Caco-2 (cell line): Measurements from ENCODE around the gene PIK3C2A. TPM values are rescaled to one million over a fixed set of nuclear protein-coding genes. Genes with fewer than 3 reads are reported as not detected.

ENCODE experiments used
- BruUV-seq: library from RNA; stranded (reverse); fragments of 400-500 nt; replicated peaks from 2 replicates; lab custom pipeline; 2021; lab: Mats Ljungman, UMichigan
- CTCF ChIA-PET: fragments of 300-600 bp; sonication (Branson Sonifier 250); formaldehyde crosslinking; loops from one replicate; lab custom pipeline; 2022; ENCODE audit warnings: antibody characterized with exemption; lab: Charles Lee
- POLR2A ChIA-PET: fragments of 300-600 bp; sonication (Branson Sonifier 250); formaldehyde crosslinking; loops from one replicate; lab custom pipeline; 2022; ENCODE audit warnings: antibody characterized with exemption; lab: Charles Lee
- DNase-seq, 2 experiments: peaks; one replicate each; pipeline versions ENCODE4 v3.0.0 to v3.0.0-alpha.2; 2020 to 2022
- H3K27me3 ChIP-seq: replicated peaks from 2 replicates; pipeline ENCODE4 v1.6.0; 2011; ENCODE audit warnings: low read length; ENCODE audit not compliant: control insufficient read depth, insufficient read depth
- H3K36me3 ChIP-seq: 2 replicates; pipeline ENCODE4 v1.5.1; 2011; ENCODE audit warnings: low read length; ENCODE audit not compliant: control insufficient read depth, insufficient read depth
- H3K4me1 ChIP-seq: fragments of 250-450 bp; sonication (Bioruptor Pico); 2 replicates; pipeline ENCODE4 v1.5.1; 2020; ENCODE audit warnings: mild to moderate bottlenecking
- H3K4me3 ChIP-seq: 2 replicates; pipeline ENCODE4 v1.5.1; 2011; ENCODE audit warnings: low read depth, mild to moderate bottlenecking, control low read depth, low read length
- H3K9me3 ChIP-seq: fragments of 250-450 bp; sonication (Bioruptor Pico); 2 replicates; pipeline ENCODE4 v1.5.1; 2020; ENCODE audit warnings: mild to moderate bottlenecking, moderate library complexity
- H3K27ac Mint-ChIP-seq: one replicate; pipeline ENCODE4 v1.8.0; 2022; ENCODE audit warnings: mixed read lengths; ENCODE audit not compliant: unreplicated experiment
- H3K27me3 Mint-ChIP-seq: one replicate; pipeline ENCODE4 v1.8.0; 2022; ENCODE audit warnings: mixed read lengths; ENCODE audit not compliant: insufficient read depth, unreplicated experiment
- H3K36me3 Mint-ChIP-seq: one replicate; pipeline ENCODE4 v1.8.0; 2022; ENCODE audit warnings: mild to moderate bottlenecking, mixed read lengths; ENCODE audit not compliant: insufficient read depth, unreplicated experiment
- H3K4me1 Mint-ChIP-seq: one replicate; pipeline ENCODE4 v1.8.0; 2022; ENCODE audit warnings: low read depth, mixed read lengths; ENCODE audit not compliant: unreplicated experiment
- H3K4me3 Mint-ChIP-seq: one replicate; pipeline ENCODE4 v1.8.0; 2022; ENCODE audit warnings: mild to moderate bottlenecking, moderate library complexity, mixed read lengths; ENCODE audit not compliant: unreplicated experiment
- H3K9me3 Mint-ChIP-seq: one replicate; pipeline ENCODE4 v1.8.0; 2022; ENCODE audit warnings: mixed read lengths; ENCODE audit not compliant: unreplicated experiment
- intact Hi-C: fragments of 100-400 bp; cut with micrococcal nuclease; formaldehyde crosslinking; loops from one replicate; pipeline ENCODE4 v1.10.0; 2022; ENCODE audit not compliant: unreplicated experiment
- total RNA-seq: library from RNA; stranded (reverse); gene quantifications from 2 replicates; pipeline ENCODE4 v1.2.3, GENCODE V29; 2022
- TF ChIP-seq, protein P1 (sequence below), 2 experiments: fragments of 200-600 bp in 1 of 2; IDR thresholded peaks; 1 replicate in 1 of 2; 2 replicates in 1 of 2; pipeline versions ENCODE4 v1.5.1 to v1.8.0; 2011 to 2022; ENCODE audit warnings: antibody characterized with exemption in 1 of 2, control low read depth in 1 of 2, inconsistent platforms in 1 of 2, low read depth in 1 of 2, low read length in 1 of 2, mild to moderate bottlenecking in 1 of 2, moderate library complexity in 1 of 2; ENCODE audit not compliant: insufficient read depth in 1 of 2, severe bottlenecking in 1 of 2, unreplicated experiment in 1 of 2

PIK3C2A gene
- total RNA-seq, 1 experiment from 2014 or later: 138 TPM

DNA sequence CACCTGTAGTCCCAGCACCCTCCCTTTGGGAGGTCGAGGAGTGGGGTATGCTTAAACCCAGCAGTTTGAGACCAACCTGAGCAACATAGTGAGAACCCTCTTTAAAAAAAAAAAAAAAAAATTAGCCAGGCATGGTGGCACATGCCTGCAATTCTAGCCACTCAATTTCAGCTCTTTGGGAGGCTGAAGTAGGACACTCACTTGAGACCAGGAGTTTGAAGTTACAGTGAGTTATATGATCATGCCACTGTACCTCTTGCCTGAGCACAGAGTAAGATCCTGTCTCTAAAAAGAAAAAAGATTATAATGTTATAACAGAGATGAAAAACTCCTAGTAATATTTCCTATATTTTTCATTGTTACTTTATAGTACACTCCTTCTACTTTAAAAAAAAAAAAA, 23.9 kb downstream of the PIK3C2A start:
- H3K4me1 ChIP-seq: 0 out of 2 replicates have a peak, but pooled peaks cover 3% of the 10 kb centered on the region
- H3K4me3 Mint-ChIP-seq: no peak overlapping the region
- H3K9me3 ChIP-seq: no peaks in the 10 kb centered on the region
- peaks cover 7% of the 10 kb centered on the region for H3K4me1 Mint-ChIP-seq
- H3K36me3 ChIP-seq: 0 out of 2 replicates have a peak, but pooled peaks cover 1% of the 10 kb centered on the region
- H3K4me3 ChIP-seq: no peak overlapping the region
- ChIA-PET POLR2A (no interaction called here), CTCF (no interaction called here)
- H3K36me3 Mint-ChIP-seq: peaks cover 42% of the 10 kb centered on the region
- H3K27me3 ChIP-seq: no peaks in the 10 kb centered on the region
- H3K27me3 Mint-ChIP-seq: no peaks in the 10 kb centered on the region
- H3K27ac Mint-ChIP-seq: no peak overlapping the region
- TF ChIP-seq, protein P1, sequence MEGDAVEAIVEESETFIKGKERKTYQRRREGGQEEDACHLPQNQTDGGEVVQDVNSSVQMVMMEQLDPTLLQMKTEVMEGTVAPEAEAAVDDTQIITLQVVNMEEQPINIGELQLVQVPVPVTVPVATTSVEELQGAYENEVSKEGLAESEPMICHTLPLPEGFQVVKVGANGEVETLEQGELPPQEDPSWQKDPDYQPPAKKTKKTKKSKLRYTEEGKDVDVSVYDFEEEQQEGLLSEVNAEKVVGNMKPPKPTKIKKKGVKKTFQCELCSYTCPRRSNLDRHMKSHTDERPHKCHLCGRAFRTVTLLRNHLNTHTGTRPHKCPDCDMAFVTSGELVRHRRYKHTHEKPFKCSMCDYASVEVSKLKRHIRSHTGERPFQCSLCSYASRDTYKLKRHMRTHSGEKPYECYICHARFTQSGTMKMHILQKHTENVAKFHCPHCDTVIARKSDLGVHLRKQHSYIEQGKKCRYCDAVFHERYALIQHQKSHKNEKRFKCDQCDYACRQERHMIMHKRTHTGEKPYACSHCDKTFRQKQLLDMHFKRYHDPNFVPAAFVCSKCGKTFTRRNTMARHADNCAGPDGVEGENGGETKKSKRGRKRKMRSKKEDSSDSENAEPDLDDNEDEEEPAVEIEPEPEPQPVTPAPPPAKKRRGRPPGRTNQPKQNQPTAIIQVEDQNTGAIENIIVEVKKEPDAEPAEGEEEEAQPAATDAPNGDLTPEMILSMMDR (IDR thresholded peaks at IDR 0.05; ENCODE audit: insufficient read depth in 1 of 2, low read depth in 1 of 2, low read length in 1 of 2, severe bottlenecking in 1 of 2, unreplicated experiment in 1 of 2): no peak
- H3K9me3 Mint-ChIP-seq: no peaks in the 10 kb centered on the region
- BruUV-seq: no TSS peak
- no peak for DNase-seq
- intact Hi-C loops: no loop called here

DNA sequence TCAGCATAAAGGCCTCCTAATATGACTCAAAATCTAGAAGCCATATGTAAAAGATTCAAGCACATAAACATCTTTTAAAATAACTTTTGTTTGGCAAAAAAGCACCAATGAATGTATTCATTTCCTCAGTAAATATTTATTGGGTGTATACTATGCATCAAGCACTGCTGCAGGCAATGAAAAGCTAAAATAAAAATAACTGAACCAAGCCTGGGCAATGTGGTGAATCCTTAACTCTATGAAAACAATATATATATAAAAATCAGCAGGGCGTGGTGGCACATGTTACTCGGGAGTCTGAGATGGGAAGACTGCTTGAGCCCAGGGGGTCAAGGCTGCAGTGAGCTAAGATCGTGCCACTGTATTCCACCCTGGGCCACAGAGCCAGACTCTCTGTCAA, 27.8 kb downstream of the PIK3C2A start:
- Mint-ChIP-seq H3K36me3 (peaks cover 47% of the 10 kb centered on the region), H3K4me1 (no peaks in the 10 kb centered on the region), H3K9me3 (no peaks in the 10 kb centered on the region), H3K27me3 (no peaks in the 10 kb centered on the region), H3K27ac (no peak overlapping the region), H3K4me3 (no peak overlapping the region)
- no peaks in the 10 kb centered on the region for H3K9me3 ChIP-seq
- no TSS peak for BruUV-seq
- TF ChIP-seq, protein P1 (IDR thresholded peaks at IDR 0.05; ENCODE audit: insufficient read depth in 1 of 2, low read depth in 1 of 2, low read length in 1 of 2, severe bottlenecking in 1 of 2, unreplicated experiment in 1 of 2): no peak
- H3K4me3 ChIP-seq: no peak overlapping the region
- CTCF ChIA-PET: no interaction called here
- POLR2A ChIA-PET: interaction anchor here (0.5 kb wide), 1 partner anchor 101 kb away, joined by 3 read pairs; no protein-coding TSS in a partner anchor
- intact Hi-C loops: no loop called here
- DNase-seq: no peak
- H3K4me1 ChIP-seq: no peaks in the 10 kb centered on the region
- no peaks in the 10 kb centered on the region for H3K27me3 ChIP-seq
- H3K36me3 ChIP-seq: 0 out of 2 replicates have a peak, but pooled peaks cover 1% of the 10 kb centered on the region

DNA sequence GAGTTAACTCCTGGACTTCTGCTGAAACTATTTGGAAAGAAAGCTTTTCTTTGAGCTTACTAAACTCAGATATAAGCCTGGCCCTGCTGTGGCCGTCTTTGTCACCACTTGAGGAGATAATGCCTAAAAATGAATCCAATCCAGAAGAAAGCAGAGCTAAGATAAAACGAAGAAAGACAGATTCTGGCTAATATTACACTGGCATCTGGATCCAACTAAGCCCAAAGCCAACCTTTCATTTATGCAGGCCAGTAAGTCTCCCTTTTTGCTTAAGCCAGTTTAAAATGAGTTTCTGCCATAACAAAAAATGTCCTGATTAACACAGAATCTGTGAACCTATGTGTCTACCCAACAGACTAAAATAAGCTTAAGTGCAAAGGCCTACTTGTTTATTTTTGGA, 34.5 kb downstream of the PIK3C2A start:
- CTCF ChIA-PET: no interaction called here

More for the DNA sequence above, 34.5 kb downstream of the PIK3C2A start:
- no peak for DNase-seq
- H3K36me3 Mint-ChIP-seq: peaks cover 39% of the 10 kb centered on the region
- no peaks in the 10 kb centered on the region for H3K27me3 ChIP-seq
- no peak overlapping the region for H3K4me3 Mint-ChIP-seq
- H3K9me3 ChIP-seq: no peaks in the 10 kb centered on the region
- H3K27ac Mint-ChIP-seq: peak overlapping the region; percentile 56
- no TSS peak for BruUV-seq
- H3K27me3 Mint-ChIP-seq: no peaks in the 10 kb centered on the region
- H3K4me1 Mint-ChIP-seq: peaks cover 28% of the 10 kb centered on the region
- POLR2A ChIA-PET: no interaction called here
- no peaks in the 10 kb centered on the region for H3K9me3 Mint-ChIP-seq
- intact Hi-C loops: no loop called here
- H3K4me1 ChIP-seq: peaks cover 17% of the 10 kb centered on the region
- TF ChIP-seq, protein P1 (IDR thresholded peaks at IDR 0.05; ENCODE audit: insufficient read depth in 1 of 2, low read depth in 1 of 2, low read length in 1 of 2, severe bottlenecking in 1 of 2, unreplicated experiment in 1 of 2): no peak
- H3K36me3 ChIP-seq: no peaks in the 10 kb centered on the region; the same call in 1 of the 2 replicates
- H3K4me3 ChIP-seq: no peak overlapping the region
